SK-N-MC (cell line): ENCODE results near the gene AFF1.

ENCODE experiments used
- EZH2 ChIP-seq: fragments of 200-600 bp; sonication (generic); IDR thresholded peaks from one replicate; pipeline ENCODE4 v1.6.1; 2017; ENCODE audit warnings: antibody characterized with exemption
- FOXP2 ChIP-seq: optimal IDR thresholded peaks from 2 replicates; pipeline ENCODE3; 2011; ENCODE audit warnings: mild to moderate bottlenecking, moderate library complexity; ENCODE audit not compliant: insufficient read depth; ENCODE audit errors: extremely low read length, control extremely low read depth
- POLR2AphosphoS5 ChIP-seq: IDR thresholded peaks from 2 replicates; pipeline ENCODE4 v1.6.1; 2012; ENCODE audit warnings: mild to moderate bottlenecking, low read depth, low read length, borderline replicate concordance

DNA sequence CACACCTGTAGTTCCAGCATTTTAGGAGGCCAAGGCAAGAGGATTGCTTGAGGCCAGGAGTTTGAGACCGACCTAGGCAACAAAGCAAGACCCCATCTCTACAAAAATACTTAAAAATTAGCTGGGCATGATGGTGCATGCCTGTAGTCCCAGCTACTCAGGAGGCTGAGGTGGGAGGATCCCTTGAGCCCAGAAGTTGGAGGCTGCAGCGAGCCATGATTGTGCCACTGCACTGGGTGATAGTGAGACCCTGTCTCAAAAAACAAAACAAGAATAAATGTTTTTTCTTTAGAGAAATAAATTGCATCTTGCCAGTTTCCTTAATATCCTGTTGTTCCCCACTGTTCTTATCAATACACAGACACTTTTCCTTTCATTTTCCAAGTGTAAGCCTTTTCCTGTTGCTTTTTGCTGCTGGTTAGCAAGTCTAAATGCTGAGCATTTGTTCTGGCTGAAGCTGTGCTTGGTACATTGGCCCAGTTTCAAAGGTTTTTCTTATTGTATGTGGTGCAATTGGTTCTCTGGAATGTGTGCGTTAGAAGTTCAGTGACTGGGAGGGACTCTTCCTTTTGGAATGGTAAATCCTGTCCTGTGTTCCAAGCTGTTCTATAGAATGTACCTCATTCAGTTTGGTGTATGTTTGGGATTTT, 98.2 kb downstream of the AFF1 start:
- no peak for TF ChIP-seq EZH2
- no peak for TF ChIP-seq POLR2AphosphoS5
- TF ChIP-seq FOXP2, result no peak
